ENCODE measurements around the gene ASTN2.

Gene ASTN2

DNA sequence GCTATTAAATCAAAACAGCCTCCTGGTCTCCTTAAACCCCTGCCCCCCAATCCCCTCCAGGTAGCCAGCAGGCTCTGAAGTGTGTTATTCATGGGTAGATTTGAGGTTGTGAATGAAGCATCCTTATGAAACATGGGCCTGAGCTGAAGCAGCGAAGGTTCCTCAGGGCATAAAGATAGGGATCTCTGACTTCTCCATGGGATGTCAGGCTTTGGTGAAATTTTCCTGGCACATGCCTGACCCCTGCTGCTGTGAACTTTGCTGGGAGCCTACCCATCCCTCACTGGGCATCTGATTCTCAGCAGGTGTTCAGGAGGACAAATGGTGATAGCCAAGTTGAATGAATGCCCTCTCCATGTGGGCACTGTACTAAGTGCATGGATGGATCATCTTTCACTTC is 250.3 kb downstream of the ASTN2 start:
- DNase-seq (ENCODE audit: low read depth), result no peak

DNA sequence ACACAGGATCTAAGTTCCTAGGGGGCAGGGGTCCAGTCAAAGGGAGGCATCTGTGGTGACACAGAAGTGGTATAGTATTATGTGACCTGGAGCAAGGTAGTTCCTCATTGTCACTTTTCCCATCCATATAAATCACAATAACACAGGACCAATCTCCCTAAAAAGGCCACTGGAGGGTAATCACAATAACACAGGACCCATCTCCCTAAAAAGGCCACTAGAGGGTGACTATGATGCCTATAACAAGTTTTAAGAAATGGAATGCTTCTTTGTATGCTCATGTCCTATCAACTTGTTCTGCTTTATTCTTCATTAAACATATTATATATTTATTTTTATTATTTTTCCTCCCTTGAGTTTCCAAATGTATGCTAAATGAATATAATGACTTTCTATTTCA is 254.6 kb downstream of the ASTN2 start:
- no peak for DNase-seq (ENCODE audit: low read depth)

GRCh38 chr9:117156771-117157535 is 257.9 kb downstream of the ASTN2 start:
- no peak for DNase-seq (ENCODE audit: low read depth)

DNA sequence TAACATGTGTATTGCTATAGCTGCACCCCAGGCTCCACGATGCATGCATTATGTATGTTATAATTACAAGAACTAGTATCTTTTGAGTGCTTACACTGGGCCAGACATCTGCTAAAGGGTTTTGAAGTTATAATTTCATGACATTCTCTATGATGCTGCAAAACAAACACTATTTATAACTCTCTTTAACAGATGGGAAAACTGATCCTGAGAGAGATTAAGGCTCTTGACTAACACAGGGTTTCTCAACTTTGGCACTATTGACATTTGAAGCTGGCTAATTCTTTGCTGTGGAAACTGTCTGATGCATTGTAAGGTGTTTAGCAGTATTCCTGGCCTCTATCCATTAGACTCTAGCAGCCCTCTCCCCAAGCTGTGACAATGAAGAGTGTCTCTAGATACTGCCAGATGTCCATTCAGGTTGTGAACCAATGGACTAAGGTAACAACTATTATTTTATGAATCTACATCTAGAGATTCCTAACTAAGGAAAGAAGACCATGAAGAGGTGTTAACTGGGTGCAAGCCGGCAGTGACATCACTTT is 258.6 kb downstream of the ASTN2 start:
- no peak for DNase-seq (ENCODE audit: low read depth)

- DNase-seq (ENCODE audit: low read depth), result no peak
Measured at GRCh38 chr9:117153021-117153420, 261.8 kb downstream of the ASTN2 start.

- no peak for DNase-seq (ENCODE audit: low read depth)
Measured at GRCh38 chr9:117151716-117152115, 263.1 kb downstream of the ASTN2 start.

DNA sequence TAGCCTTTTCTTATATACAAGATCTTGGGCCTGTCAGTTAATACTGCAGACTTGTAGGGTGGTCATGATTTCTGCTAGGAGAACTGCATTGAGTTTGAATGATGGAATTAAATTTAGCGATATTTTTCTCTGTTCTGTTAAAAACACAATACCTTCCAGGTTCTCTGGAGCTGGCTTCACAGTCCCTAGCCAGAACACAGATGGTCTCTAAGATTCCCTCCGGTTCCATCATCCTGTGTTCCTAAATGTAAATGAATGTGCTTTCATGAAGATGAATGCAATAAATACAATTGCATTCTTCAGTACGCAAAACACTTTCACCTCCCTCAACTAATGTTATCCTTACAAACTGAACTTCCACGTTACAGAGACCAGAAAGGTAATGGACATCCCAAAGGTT is 264.9 kb downstream of the ASTN2 start:
- no peak for DNase-seq (ENCODE audit: low read depth)

DNA sequence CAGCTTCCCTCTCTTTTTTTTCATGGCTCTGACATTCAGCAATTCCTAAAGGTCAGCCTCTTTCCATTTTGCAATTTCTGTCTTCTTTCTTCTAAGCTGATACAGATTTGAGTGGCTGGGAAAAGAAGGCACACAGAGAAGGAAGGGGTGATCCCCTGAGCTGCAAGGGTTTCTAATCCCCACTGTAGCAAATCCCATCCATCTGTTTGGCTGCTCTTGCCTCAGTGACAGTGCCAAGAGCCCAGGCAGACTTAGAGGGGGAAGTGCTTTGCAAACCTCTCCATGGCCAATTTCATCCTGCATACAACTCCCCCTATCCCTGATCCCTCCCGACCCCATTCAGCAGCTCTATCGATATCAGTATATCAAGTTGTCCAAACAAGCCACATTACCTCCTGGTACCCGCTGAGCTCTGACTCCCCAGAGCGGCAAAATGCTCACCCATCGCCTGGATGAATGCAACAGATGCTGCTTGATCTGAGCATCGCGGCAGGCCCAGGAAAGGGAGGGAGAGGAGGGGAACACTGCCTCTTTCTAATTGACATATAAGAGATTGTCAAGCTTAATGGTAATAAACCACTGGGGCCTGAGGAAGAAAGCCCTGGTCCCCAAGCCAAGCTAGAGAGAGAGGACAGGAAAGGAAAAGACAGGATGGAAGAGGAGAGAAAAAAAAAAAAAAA is 268.9 kb downstream of the ASTN2 start:
- DNase-seq (ENCODE audit: low read depth), result no peak

- DNase-seq (ENCODE audit: low read depth), result no peak
Measured at GRCh38 chr9:117145081-117145480, 269.8 kb downstream of the ASTN2 start.

- no peak for DNase-seq (ENCODE audit: low read depth)
Measured at GRCh38 chr9:117138231-117138630, 276.6 kb downstream of the ASTN2 start.

- no peak for DNase-seq (ENCODE audit: low read depth)
Measured at GRCh38 chr9:117136461-117136860, 278.4 kb downstream of the ASTN2 start.

GRCh38 chr9:117135501-117136098 is 279.3 kb downstream of the ASTN2 start:
- DNase-seq (ENCODE audit: low read depth), result no peak

GRCh38 chr9:117134826-117135500 is 279.9 kb downstream of the ASTN2 start:
- DNase-seq (ENCODE audit: low read depth), result no peak

GRCh38 chr9:117126871-117127270 is 288.0 kb downstream of the ASTN2 start:
- DNase-seq (ENCODE audit: low read depth), result no peak

GRCh38 chr9:117125531-117125930 is 289.3 kb downstream of the ASTN2 start:
- DNase-seq (ENCODE audit: low read depth), result no peak

GRCh38 chr9:117123729-117124128 is 291.1 kb downstream of the ASTN2 start:
- no peak for DNase-seq (ENCODE audit: low read depth)

DNA sequence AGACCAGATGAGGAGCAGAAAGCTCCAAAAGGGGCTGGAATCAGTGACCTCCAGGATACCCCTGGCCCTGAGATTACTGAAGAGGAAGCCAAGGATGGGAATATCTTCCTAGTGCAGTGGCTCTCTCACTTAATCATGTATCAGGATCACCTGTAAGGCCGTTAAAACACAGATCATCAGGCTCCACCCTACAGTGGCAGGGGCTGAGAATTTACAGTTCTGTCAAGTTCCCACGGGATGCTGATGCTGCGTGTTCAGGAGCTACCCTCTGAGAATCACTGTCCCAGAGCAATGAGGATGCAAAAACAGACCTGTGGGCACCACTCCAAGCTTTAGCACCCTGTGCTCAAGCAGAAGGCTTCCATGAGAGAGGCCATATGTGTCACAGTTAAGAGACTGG is 291.9 kb downstream of the ASTN2 start:
- no peak for DNase-seq (ENCODE audit: low read depth)

DNA sequence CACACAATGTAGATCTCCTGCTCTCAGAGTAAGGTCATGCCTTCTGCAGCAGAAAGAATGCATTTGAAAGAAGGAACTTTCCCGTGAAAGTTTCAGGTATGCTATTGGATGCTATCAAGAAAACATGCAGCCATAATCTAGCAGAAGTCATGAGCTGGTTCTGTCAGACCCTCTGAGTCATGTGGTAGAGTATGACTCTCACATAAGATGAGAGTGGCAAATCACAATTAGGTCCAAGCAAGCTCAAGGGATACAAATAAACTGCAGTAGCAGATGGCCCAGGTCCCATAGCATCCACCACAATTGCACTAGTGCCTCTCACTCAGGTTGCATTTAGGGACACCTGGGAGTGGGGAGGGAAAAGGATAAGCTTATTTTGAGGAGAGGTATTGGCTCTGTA is 292.8 kb downstream of the ASTN2 start:
- no peak for DNase-seq (ENCODE audit: low read depth)

DNA sequence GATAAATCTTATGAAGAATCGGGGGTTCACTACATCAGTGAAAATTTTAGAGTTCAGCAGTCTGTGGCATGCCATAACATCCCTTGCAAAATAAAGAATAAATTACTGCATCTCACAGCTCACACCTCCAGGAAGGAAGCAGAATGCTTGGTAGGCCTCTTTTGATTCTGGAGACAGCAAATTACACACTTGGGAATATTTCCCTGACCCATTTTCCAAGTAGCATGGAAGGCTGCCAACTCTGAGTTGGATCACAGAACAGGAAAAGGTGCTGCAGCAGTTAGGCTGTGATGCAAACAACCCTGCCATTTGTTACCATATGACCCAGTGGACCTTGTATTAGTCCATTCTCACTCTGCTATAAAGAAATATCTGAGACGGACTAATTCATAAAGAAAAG is 293.5 kb downstream of the ASTN2 start:
- DNase-seq (ENCODE audit: low read depth), result no peak

- no peak for DNase-seq (ENCODE audit: low read depth)
Measured at GRCh38 chr9:117120061-117120460, 294.8 kb downstream of the ASTN2 start.

DNA sequence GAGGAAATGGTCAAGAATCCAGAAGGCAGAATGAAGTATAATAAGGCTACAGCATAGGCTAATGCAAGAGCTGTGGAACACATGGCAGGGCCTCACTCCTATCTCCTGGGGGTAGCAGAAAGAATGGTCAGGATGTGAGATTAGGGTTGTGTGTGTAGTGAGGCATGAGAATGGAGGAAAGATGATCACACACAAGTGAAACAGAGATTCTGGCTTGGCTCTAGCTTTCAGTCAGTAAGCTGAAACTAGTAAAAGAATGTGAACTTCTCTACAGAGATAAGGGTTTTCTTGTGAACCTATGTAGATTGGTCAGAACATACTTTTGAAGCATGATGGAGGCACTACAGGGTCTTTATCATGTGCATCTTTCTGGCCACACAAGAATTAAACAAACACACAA is 298.8 kb downstream of the ASTN2 start:
- no peak for DNase-seq (ENCODE audit: low read depth)

- DNase-seq (ENCODE audit: low read depth), result no peak
Measured at GRCh38 chr9:117114768-117115167, 300.1 kb downstream of the ASTN2 start.

Measured in stimulated activated CD8-positive, alpha-beta memory T cell treated with anti-CD3 and anti-CD28 coated beads, Interleukin-12 subunit alpha, Interleukin-12 subunit beta, amount 100 ng/mL, for 4 hours (primary cell).